Keratinocyte (primary cell): Measurements from ENCODE around the gene TATDN2.
"Not testable (repeated sequence)": the region's sequence is repeated elsewhere in the genome, so short reads cannot be mapped to it uniquely, and the experiment has no call there.

Experiments
- CTCF ChIP-seq, 3 experiments: IDR thresholded peaks in 1 of 3; conservative IDR thresholded peaks in 1 of 3; optimal IDR thresholded peaks in 1 of 3; 2 replicates in 2 of 3; 3 replicates in 1 of 3; pipeline versions ENCODE3 to v1.5.1; 2011; ENCODE audit warnings: low read length in 3 of 3, mild to moderate bottlenecking in 3 of 3, moderate library complexity in 2 of 3, control low read depth in 1 of 3, inconsistent platforms in 1 of 3; ENCODE audit not compliant: insufficient read depth in 2 of 3; ENCODE audit errors: extremely low read depth in 1 of 3
- EZH2 ChIP-seq: IDR thresholded peaks from one replicate; pipeline ENCODE4 v1.6.1; 2012; ENCODE audit warnings: inconsistent platforms, mild to moderate bottlenecking, low read length, moderate library complexity

- TF ChIP-seq CTCF (optimal IDR thresholded peaks at IDR 0.05 in 1 of 3, IDR thresholded peaks at IDR 0.05 in 1 of 3, conservative IDR thresholded peaks at IDR 0.05 in 1 of 3; ENCODE audit: extremely low read depth in 1 of 3, insufficient read depth in 2 of 3, low read length in 3 of 3); EZH2: not testable (repeated sequence)
These were observed 49.8 kb downstream of the TATDN2 start for GRCh38 chr3:10298064-10298463.
